ENCODE results near the gene DBT. TPM values are rescaled to one million over a fixed set of nuclear protein-coding genes. Genes with fewer than 3 reads are reported as not detected.
"Not testable (repeated sequence)": the region's sequence is repeated elsewhere in the genome, so short reads cannot be mapped to it uniquely, and the experiment has no call there.

DBT gene
- polyA plus RNA-seq, 12 donors, result 4.6 to 15.9 (median 12.4) TPM; not detected in 1

DNA sequence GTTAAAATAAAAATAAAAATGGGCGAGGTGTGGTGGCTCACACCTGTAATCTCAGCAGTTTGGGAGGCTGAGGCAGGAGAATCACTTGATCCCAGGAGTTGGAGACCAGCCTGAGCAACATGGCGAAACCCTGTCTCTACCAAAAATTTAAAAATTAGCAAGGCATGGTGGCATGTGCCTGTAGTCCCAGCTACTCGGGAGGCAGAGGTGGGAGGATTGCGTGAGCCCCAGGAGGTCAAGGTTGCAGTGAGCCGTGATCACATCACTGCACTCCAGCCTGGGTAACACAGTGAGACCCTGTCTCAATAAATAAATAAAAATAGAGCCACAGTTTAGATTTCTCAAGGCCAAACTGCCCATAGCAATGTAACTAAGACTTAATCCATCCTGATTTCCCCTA, 6.6 kb upstream of the DBT start:
- DNase-seq, result not testable (repeated sequence)

DNA sequence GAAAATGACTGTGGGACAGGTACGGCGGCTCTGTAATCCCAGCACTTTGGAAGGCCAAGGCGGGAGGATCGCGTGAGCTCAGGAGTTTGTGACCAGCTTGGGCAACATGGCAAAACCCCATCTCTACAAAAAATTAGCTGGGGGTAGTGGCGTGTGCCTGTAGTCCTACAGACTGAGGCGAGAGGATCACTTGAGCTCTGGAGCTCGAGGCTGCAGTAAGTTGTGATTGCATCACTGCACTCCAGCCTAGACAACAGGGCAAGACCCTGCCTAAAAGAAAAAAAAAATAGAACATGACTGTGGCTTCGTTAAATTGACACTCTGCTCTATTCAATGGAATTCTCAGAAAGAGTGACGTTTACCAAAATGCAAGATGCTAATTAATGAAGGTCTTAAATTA, 3.9 kb upstream of the DBT start:
- DNase-seq, result no peak

DNA sequence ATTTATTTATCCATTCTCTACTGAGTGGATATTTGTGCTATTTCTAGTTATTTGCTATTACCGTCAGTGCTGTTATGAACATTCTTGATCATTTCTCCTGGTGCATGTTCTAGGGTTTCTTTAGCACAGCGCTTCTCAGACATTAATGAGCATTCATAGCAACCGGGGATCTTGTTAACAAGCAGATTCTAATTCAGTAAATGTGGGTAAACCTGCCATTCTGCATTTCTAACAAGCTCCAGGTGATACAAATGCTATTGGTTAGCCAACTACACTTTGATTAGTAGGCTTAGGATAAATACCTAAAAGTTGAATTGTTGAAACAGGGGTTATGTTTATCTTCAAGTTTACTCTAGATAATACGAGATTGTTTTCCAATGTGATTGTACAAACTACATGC, 3.3 kb upstream of the DBT start:
- DNase-seq, result no peak

DNA sequence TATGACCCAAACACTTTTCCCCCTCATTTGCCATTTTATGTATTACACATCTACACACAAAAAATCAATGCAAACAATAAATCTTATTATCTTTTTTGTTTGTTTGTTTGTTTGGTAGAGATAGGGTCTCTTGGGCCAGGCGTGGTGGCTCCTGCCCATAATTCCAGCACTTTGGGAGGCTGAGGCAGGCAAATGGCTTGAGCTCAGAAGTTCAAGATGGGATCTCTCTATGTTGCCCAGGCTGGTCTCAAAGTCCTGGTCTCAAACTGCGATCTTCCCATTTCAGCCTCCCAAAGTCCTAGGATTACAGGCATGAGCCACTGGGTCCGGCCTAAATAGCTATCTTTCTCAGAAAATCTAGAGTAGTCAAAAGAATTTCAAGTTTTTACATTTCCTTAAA, 1.2 kb upstream of the DBT start:
- no peak for DNase-seq

DNA sequence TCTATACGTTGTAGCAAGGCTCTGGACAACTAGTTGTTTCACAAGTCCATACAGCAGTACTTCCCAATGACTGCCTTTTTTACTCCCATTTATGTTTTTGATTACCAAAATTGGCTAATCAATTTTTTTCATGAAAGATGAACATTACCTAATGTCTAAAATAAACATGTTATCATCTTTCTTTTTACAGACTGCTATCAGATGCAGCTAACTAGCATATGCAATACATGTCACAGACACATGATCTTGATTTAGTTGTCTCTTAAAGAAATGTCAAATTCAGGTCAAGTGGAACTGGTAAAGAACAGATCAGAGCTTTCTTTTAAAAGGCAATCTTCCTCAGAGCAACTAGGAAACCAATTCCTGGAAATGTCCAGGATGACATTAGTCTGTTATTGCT, 630 bp upstream of the DBT start:
- DNase-seq, result no peak

DNA sequence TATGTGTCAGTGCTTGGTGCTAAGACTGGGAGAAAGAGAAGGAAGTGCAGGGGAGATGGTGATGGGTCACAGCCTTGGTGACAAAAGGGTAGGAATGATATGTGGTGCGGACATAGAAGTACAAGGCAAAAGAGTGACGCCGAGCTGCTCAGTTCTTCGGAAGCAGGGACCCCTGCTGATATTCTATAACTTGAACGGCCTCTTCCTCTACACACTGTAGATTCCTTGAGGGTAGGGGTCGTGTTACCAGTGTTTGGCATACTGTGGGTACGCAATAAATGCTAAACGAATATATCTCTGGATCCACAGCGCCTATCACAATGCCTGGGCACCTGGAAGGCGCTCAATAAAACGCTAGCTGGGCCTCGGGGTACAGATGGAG, 488 bp downstream of the DBT start:
- peak; percentile 7 for DNase-seq

DNA sequence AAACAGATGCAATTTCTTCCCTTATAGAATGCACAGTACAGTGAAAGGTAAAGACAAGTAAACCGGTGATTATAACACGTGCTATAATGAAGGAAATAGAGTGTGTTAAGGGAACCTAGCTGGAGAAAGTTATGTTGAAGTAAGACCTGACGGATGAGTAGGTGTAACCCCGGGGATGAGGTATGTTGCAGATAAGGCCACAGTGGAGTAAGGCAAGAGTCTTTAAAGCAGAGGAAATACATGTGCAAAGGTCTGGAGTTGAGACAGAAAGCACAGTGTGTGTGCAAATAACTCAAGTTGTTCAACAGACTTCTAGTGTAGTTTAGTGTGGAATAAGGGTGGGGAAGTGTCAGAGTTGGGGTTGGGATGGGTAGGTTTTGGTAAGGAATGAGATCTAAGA, 2.9 kb downstream of the DBT start:
- no peak for DNase-seq

DNA sequence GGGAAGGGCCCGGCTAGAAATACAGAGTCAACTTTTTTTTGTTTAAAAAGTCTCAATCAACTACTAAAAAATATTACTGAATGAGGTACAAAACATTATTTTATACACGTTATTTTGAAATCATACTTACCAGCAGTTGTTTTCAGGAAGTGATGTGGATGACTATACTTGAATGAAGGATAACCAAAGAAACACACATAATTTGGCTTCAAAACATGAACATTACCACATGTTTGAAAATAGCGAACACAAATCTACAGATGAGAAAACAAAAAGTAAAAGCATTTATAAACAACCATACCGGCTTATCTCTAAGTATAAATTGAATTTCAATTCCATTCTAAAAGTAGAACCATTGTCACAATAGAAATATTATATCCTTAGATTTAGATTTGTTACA, 9.0 kb downstream of the DBT start:
- no peak for DNase-seq

DNA sequence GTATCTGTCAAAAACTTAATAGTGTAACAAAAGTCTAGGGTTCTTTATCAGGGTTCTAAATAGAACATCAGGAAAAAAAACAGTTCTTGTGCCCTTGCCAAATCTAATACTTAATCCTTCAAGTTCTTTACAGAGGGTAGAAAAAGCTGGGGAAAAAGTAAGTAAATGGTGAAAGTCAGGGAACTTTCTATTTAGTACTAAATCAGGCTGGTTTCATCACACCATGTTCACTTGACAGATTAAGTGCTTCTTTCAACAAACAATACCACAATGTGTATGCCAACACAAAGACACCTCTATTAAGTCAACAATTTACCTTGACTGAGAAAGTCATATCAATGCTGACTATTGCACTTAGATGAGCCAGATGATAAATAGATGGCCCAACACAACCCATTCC, 9.7 kb downstream of the DBT start:
- DNase-seq, result no peak

DNA sequence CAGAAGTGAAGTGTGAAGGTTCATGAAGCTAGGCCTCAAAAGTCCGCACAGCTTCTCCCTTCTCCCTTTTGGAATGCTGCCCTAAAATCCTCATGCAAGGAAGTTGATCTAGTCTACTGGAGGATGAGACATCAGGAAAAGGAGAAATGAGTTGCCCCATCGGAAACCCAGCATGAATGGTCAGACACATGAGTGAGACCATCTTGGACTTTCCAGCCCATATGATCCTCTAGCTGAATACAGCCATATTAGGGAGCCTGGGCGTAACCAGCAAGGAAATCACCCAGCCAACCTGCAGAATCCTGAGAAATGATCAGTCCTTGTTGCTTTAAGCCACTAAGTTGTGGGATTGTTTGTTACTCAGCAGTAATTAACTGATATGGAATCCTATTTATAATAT, 12.5 kb downstream of the DBT start:
- DNase-seq, result no peak

DNA sequence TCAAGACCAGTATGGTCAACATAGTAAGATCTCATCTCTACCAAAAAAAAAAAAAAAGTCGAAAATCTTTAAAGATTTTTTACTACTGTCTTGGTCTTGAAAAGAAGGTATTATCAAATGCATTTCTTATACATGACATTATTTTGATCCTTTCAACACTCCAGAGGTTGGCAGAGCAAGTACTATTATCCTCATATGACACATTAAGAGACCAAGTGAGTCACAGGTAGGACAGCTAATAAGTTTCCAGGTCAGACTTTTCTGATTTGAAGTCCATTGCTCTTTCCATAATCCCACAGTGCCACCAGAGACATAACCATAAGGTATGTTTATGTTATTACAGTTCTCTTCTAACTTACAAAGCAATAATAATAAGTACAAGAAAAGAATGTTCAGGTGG, 15.2 kb downstream of the DBT start:
- DNase-seq, result no peak

DNA sequence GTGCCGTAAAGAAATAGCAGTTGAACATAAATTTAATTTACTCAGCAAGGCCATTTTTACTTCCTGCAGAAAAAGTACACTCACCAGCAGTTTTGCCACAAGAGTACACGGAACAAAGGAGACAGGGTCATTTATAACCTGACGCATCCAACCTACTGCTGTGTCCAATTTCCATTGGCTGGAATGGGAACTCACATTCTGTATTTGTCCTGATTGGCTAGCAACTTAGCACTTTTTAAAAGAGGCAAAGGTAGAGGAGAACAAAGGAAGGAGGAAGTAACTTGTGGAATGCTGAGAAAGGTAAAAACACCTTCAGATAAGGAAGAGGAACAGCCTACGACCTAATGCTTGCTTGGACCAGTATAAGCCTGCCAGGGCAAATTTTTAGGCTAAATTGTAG, 16.1 kb downstream of the DBT start:
- not testable (repeated sequence) for DNase-seq

DNA sequence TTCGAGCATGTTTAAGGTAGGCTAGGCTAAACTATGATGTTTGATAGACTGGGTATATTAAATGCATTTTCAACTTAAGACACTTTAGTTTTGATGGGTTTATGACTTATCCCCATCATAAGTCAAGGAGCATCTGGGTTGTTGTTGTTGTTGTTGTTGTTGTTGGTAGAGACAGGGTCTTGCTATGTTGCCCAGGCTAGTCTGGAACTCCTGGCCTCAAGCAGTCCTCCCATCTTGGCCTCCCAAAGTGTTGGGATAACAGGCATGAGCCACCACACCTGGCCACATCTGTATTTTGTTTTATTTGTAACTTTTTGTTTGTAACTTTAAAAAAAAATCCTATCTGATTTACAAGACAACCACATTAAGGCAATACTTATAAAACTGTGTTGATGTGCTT, 17.5 kb downstream of the DBT start:
- no peak for DNase-seq

DNA sequence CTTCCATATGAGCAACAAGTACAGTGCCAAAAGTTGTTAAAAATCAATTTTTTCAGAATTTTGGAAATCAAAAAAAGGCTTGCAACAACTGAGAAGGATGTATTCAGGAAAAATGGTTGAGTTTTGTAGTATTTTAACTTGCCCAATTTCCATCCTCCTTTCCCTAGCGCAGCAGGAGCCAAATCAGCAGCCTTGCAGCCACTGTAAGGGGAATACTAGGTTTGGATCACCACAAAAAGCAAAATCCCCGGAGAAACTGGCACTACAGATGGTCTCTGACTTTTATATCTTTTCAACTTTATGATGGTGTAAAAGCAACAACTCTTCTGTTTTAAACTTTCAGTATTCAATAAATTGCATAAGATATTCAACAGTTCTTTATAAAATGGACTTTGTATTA, 17.9 kb downstream of the DBT start:
- no peak for DNase-seq

DNA sequence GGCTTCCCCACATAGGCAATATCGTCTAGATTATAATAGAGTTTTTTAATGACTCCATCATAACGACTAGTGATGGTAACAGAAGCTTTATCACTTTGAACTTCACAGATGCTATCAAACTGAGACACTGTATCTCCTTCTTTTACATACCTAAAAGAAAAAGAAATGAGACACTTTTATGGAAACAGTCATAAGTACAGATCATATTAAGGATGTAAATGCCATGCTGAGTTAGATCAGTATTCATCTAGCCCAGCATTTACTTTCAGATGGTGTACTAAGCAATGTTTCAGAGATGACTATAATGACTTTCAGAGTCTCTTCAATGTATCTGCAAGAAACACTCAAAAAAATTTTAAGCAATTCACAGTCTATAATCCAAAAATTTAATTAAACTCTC, 18.9 kb downstream of the DBT start:
- DNase-seq, result no peak

DNA sequence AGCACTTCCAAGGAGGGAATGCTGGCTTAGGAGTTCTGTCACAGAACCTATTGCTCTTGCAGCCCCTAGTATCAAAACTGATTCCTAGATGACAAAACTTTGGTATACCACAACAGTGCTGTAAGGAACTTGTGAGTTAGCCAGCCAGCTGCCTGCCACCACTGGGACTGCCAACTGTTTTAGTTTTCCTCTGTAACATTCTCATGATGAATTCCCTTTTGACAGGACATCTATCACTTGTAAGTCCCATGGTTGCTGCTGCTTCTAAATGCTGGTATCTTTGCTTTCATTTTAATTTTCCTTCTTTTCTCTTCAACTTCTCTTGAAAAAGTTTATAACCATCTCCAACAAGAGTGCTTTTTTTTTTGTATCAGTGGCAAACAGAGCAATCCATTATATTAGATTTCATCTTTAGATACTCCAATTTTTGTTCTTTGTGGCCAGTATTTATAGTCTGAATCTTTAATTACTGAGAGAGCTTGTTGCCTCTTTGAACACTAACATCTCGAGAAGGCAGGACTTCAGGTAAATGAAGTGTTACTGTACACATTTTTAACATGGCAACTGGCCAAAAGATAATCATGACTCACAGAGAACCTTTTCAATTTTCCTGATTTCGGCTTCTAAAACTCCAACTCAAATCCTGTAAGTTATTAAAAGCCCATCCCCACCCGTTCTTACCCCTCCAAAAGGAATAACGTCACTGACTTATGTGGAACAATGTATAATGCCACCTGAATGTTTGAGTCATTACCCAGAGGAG, 19.8 kb downstream of the DBT start:
- DNase-seq, result no peak

DNA sequence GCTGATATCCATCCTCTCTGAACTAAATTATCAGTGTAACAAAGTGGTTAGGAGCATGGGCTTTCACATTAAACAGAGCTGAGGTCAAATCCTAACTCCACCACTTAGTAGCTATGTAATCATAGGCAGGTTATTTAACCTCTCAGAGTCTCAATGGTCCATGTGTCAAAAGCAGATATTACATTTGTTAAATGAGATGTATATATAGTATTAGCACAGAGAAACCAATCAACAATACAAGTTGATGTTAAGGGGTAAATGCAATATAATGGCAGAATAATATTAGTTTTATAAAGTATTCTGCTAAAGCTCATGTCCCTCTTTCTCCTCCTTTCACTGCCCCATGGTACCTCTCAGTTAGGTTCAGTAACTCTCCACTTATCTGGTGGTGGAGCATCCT, 27.2 kb downstream of the DBT start:
- DNase-seq, result no peak

DNA sequence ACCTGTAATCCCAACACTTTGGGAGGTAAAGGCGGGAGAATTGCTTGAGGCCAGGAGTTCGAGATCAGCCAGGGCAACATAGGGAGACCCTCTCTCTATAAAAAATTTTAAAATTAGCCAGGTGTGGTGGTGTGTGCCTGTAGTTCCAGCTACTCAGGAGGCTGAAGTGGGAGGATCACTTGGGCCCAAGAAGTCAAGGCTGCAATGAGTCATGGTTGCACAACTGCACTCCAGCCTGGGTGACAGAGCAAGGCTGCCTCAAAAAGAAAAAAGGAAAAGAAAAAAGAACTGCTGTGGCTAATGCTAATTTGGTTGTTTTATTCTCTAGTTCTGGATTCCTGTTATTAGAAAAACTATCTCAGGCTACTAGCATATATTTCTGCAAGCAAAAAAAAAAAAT, 29.8 kb downstream of the DBT start:
- DNase-seq, result no peak

DNA sequence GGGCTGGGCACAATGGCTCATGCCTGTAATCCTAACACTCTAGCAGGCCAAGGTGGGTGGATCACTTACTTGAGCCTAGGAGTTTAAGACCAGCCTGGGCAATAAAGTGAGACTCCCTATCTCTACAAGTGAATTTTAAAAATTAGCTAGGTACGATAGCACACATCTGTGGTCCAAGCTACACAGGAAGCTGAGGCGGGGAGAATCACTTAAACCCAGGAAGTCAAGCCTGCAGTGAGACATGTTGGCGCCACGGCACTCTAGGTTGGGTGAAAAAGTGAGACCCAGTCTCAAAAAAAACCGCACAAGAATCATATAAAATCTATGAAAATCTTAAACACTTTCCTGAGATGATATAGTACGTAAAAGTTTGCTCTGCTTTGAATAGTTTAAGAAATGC, 30.2 kb downstream of the DBT start:
- no peak for DNase-seq

DNA sequence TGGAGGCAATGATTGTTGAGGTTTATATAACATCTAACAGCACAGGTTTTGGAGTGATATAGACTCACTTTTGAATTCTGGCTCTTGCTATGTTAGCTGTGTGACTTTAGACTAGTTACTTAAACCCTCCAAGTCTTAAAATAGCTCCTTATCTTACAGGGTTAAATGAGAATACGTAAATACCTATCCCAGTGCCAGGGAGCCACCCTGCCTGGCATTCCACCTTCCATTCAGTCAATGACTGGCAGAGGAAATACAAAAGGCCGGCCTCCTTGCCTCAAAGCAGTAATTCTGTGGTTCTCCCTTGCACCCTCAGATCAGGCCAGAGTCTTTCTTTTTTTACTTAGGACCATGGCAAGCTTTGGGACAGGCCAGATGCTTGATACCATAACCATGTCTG, 31.8 kb downstream of the DBT start:
- no peak for DNase-seq

DNA sequence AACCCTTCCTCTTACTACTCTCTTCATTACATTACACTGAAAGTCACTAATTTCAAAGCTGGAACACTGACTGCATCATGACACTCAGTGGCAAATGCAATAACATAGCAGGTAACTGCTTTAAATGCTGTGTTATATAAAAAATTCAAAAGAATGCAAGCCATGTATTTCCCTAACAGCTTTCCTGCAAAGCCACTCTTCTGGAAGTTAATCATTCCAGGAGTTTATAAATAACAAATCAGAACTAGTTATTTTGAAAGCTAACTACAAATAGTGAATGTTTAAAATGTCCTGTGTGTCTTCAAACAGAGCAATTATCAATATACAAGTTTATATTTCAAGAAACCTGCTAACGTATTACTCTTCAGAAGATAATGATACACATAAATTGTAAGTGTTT, 34.5 kb downstream of the DBT start:
- no peak for DNase-seq

DNA sequence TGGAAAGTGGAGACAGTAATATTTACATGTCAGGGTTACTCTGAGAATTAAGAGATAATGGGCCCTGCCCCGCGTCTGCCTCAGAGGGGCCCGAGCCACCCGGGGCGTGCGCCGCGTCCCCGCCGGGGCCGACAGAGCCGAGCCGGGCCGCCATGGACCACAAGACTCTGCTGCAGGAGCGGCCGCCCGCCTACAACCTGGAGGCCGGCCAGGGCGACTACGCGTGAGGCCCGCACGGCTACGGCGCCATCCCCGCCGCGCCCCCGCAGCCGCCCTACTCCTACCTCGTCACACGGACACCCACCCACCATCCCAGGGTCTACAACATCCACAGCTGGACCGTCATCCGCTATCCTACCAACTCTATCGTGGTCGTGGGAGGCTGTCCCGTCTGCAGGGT, 36.5 kb downstream of the DBT start:
- no peak for DNase-seq

DNA sequence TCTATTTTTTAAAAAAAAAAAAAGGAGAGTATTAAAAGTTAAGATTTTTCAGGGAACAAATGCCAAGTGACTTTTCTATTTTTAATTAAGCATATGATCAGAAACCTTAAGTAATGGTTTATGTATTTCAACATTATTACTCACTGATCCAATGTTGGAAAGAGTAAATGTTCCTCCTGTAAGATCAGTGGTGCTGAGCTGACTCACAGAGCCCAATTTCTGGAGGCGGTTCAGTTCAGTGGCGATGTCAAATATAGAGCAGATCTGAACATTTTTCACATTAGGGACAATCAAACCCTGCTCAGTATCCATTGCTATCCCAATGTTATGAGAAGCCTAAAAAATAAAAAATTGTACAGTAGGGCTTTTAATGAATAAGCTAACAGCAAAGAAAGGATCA, 43.3 kb downstream of the DBT start:
- DNase-seq, result no peak

DNA sequence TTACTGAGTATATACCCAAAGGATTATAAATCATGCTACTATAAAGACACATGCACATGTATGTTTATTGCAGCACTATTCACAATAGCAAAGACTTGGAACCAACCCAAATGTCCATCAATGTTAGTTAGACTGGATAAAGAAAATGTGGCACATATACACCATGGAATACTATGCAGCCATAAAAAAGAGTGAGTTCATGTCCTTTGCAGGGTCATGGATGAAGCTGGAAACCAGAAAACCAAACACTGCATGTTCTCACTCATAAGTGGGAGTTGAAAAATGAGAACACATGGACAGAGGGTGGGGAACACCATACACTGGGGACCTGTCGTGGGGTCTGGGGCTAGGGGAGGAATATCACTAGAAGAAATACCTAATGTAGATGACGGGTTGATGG, 44.0 kb downstream of the DBT start:
- not testable (repeated sequence) for DNase-seq

DNA sequence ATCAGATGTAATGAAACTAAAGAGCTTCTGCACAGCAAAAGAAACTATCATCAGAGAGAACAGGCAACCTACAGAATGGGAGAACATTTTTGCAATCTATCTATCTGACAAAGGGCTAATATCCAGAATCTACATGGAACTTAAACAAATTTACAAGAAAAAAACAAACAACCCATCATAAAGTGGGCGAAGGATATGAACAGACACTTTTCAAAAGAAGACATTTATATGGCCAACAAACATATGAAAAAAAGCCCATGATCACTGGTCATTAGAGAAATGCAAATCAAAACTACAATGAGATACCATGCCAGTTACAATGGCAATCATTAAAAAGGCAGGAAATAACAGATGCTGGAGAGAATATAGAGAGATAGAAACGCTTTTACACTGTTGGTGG, 44.5 kb downstream of the DBT start:
- not testable (repeated sequence) for DNase-seq

Measured in muscle of arm (tissue), 12 donors.